Kidney (tissue), 14 donors: ENCODE data around the gene FAM107B. TPM values are rescaled to one million over a fixed set of nuclear protein-coding genes. Genes with fewer than 3 reads are reported as not detected.
"Not testable (repeated sequence)": the region's sequence is repeated elsewhere in the genome, so short reads cannot be mapped to it uniquely, and the experiment has no call there.

Experiments used
- DNase-seq, 5 donors: peaks; one replicate each; pipeline ENCODE4 v3.0.0-alpha.2; 2013 to 2020
- FAIRE-seq: peaks from 2 replicates; lab custom pipeline; 2012; peaks lifted over from hg19 to GRCh38; lab: Jason Lieb, UNC
- H3K27ac ChIP-seq, 2 donors: one replicate each; pipeline ENCODE4 v1.7.0; 2013; ENCODE audit warnings: low read depth in 2 of 2, low read length in 2 of 2, inconsistent platforms in 1 of 2
- H3K27me3 ChIP-seq: one replicate; pipeline ENCODE4 v1.7.1; 2013; ENCODE audit warnings: low read length, inconsistent platforms; ENCODE audit not compliant: control insufficient read depth, insufficient read depth
- H3K36me3 ChIP-seq, 3 donors: one replicate each; pipeline versions ENCODE4 v1.7.0 to v1.7.1; 2013; ENCODE audit warnings: low read length in 3 of 3, control low read depth in 1 of 3, inconsistent platforms in 1 of 3; ENCODE audit not compliant: insufficient read depth in 3 of 3, control insufficient read depth in 2 of 3
- H3K4me1 ChIP-seq, 3 donors: one replicate each; pipeline versions ENCODE4 v1.7.0 to v1.7.1; 2013; ENCODE audit warnings: low read length in 3 of 3, inconsistent platforms in 1 of 3, low read depth in 1 of 3; ENCODE audit not compliant: control insufficient read depth in 2 of 3, insufficient read depth in 2 of 3
- H3K4me3 ChIP-seq, 3 donors: one replicate each; pipeline versions ENCODE4 v1.7.0 to v1.8.1; 2013; ENCODE audit warnings: low read length in 3 of 3, control low read depth in 1 of 3, inconsistent platforms in 1 of 3
- H3K9ac ChIP-seq, 3 donors: one replicate each; pipeline versions ENCODE4 v1.7.0 to v1.7.1; 2013; ENCODE audit warnings: low read length in 3 of 3, control low read depth in 1 of 3, inconsistent platforms in 1 of 3
- H3K9me3 ChIP-seq, 3 donors: one replicate each; pipeline versions ENCODE4 v1.7.0 to v1.7.1; 2013; ENCODE audit warnings: low read length in 3 of 3, control low read depth in 1 of 3, inconsistent platforms in 1 of 3; ENCODE audit not compliant: control insufficient read depth in 2 of 3, insufficient read depth in 1 of 3
- intact Hi-C: fragments of 100-400 bp; cut with DNase I; formaldehyde crosslinking; loops from one replicate; pipeline ENCODE4 v1.11.1; 2022
- polyA plus RNA-seq: library from polyadenylated mRNA; stranded (reverse); fragments of 350-450 nt; fragmentation: Illumina TruSeq; extraction: RNeasy Lipid Tissue Mini Kit (QIAGEN cat#74804); gene quantifications from one replicate; pipeline ENCODE4 v1.2.3, GENCODE V29; 2014; ENCODE audit warnings: low read depth, low replicate concordance; ENCODE audit not compliant: insufficient read depth
- total RNA-seq: library from RNA; stranded (reverse); fragmentation: NEBNext Ultra II Directional; extraction: Animal tissue kit (Norgen Biotek cat#: 25700); gene quantifications from one replicate; pipeline ENCODE4 v1.2.1, GENCODE V29; 2021
- TF ChIP-seq, protein P1 (sequence below): IDR thresholded peaks from 3 replicates; pipeline ENCODE4 v1.5.1; 2012; ENCODE audit warnings: mild to moderate bottlenecking, moderate library complexity, borderline replicate concordance; ENCODE audit not compliant: insufficient read depth; ENCODE audit errors: extremely low read depth
- donor health status: control.
- donor health status: control.
- donor health status: control.
- donor health status: control.
- donor health status: control.
- donor health status: DM: yes; HTN: yes; CAD: no.
- donor health status: Normal renal cell carcinoma (clear cell type).

Gene FAM107B
- total and polyA plus RNA-seq, 2 donors from 2014 or later, result 105 to 122 TPM

DNA sequence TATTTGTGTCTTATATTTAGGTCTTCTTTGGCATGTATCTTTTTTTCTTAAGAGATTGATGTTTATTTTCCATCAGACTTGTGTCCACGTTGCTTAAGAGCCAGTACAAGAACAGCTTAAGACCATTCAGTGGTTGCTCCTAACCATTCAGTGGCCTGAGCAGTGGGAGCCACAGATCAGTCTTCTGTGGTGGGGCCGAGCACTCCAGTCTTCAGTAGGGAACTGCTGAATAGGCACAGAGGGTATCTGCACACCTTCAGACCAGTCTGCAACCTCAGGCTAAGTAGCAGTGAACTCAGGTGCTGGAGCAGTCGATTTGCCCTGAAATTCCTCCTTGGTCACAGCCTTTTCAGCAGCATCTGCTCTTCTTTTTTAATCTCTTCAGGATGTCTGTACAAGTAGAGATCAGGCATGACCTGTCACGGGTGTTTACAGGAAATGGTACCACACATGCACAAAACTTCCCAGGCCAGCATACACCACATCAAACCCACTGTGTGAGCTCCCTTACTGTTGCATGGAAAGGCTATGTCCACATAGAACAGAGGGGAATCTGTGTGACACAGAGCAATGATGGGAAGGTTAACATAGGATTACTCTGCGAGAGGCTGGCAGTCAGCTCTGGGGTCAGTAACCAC lies 51.5 kb downstream of the FAM107B start:
- H3K9me3 ChIP-seq, result no peaks in the 10 kb centered on the region
- TF ChIP-seq, protein P1, sequence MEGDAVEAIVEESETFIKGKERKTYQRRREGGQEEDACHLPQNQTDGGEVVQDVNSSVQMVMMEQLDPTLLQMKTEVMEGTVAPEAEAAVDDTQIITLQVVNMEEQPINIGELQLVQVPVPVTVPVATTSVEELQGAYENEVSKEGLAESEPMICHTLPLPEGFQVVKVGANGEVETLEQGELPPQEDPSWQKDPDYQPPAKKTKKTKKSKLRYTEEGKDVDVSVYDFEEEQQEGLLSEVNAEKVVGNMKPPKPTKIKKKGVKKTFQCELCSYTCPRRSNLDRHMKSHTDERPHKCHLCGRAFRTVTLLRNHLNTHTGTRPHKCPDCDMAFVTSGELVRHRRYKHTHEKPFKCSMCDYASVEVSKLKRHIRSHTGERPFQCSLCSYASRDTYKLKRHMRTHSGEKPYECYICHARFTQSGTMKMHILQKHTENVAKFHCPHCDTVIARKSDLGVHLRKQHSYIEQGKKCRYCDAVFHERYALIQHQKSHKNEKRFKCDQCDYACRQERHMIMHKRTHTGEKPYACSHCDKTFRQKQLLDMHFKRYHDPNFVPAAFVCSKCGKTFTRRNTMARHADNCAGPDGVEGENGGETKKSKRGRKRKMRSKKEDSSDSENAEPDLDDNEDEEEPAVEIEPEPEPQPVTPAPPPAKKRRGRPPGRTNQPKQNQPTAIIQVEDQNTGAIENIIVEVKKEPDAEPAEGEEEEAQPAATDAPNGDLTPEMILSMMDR, result no peak
- no peak for DNase-seq
- H3K9ac ChIP-seq, result no peak overlapping the region
- intact Hi-C loops, result no loop called here
- no peak for FAIRE-seq
- H3K4me1 ChIP-seq, result no peaks in the 10 kb centered on the region
- H3K36me3 ChIP-seq, result no peaks in the 10 kb centered on the region
- H3K4me3 ChIP-seq, result no peak overlapping the region
- no peak overlapping the region for H3K27ac ChIP-seq
- H3K27me3 ChIP-seq, result no peaks in the 10 kb centered on the region

DNA sequence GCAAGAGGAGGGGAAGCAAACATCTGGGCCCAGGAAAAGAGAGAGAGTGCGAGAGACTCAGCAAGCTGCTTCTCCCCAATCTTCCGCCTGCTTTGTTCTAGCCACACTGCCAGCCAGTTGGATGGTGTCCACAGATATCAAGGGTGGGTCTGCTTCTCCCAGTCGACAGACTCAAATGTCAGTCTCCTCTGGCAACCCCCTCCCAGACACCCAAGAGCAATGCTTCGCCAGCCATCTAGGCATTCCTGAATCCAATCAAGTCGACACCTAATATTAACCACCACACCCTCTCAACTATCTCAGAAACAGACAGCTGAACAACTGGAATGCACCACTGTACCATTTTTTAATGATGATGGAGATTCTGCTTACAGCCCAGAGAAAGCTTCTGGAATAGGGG lies 57.1 kb downstream of the FAM107B start:
- Histone ChIP-seq H3K4me3 (no peak overlapping the region), H3K36me3 (no peaks in the 10 kb centered on the region), H3K27me3 (no peaks in the 10 kb centered on the region), H3K27ac (no peak overlapping the region), H3K4me1 (no peaks in the 10 kb centered on the region), H3K9ac (no peak overlapping the region), H3K9me3 (no peaks in the 10 kb centered on the region)
- TF ChIP-seq, protein P1, result no peak
- intact Hi-C loops, result no loop called here
- DNase-seq (no peak), FAIRE-seq (no peak)

DNA sequence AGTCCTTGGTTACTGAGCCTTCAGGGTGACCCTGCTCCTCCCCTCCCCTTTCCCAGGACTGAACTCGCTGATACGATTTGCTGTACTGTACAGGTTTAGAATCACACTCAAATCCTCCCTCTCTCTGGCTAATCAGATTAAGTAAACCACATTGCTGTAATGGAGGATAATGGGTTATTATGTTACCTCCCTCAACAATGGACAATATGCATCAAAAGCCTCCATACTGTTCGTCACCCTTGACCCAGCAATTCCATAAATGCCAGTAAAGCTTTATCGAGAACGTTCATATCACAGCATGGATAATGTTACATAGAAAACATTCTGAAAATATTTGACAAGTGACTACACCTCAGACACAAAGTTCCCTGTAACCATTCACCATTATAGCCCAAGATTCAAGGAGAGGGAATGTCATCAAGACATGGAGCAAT lies 61.7 kb downstream of the FAM107B start:
- DNase-seq, result no peak
- Histone ChIP-seq H3K36me3 (no peaks in the 10 kb centered on the region), H3K27me3 (no peaks in the 10 kb centered on the region), H3K4me1 (no peaks in the 10 kb centered on the region), H3K9ac (no peak overlapping the region), H3K9me3 (no peaks in the 10 kb centered on the region), H3K4me3 (no peak overlapping the region), H3K27ac (no peak overlapping the region)
- intact Hi-C loops, result no loop called here
- FAIRE-seq, result no peak
- TF ChIP-seq, protein P1, result no peak

DNA sequence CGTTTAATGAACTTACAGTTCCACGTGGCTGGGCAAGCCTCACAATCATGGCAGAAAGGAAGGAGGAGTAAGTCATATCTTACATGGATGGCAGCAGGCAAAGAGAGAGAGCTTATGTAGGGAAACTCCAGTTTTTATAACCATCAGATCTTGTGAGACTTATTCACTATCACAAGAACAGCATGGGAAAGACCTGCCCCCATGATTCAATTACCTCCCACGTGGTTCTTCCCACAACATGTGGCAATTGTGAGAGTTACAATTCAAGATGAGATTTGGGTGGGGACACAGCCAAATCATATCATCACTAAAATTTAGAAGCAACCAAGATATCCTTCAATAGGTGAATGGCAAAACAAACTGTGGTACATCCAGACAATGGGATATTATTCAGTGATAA lies 65.4 kb downstream of the FAM107B start:
- H3K27ac ChIP-seq, intact Hi-C loops, H3K36me3 ChIP-seq, H3K9ac ChIP-seq, DNase-seq, H3K4me1 ChIP-seq, H3K27me3 ChIP-seq, FAIRE-seq, H3K9me3 ChIP-seq, H3K4me3 ChIP-seq: not testable (repeated sequence)
